H1 (cell line): ENCODE measurements around the gene GRK6.

Experiments used
- RXRA ChIP-seq: IDR thresholded peaks from 2 replicates; pipeline ENCODE4 v1.6.1; 2011; ENCODE audit warnings: low read depth, mild to moderate bottlenecking, low read length, moderate library complexity; ENCODE audit not compliant: insufficient read depth
- SP2 ChIP-seq: IDR thresholded peaks from 2 replicates; pipeline ENCODE4 v1.6.1; 2012; ENCODE audit warnings: mild to moderate bottlenecking, low read length, inconsistent platforms
- SRF ChIP-seq: IDR thresholded peaks from 2 replicates; pipeline ENCODE4 v1.6.1; 2011; ENCODE audit warnings: mild to moderate bottlenecking, low read depth, low read length, moderate library complexity

GRCh38 chr5:177393990-177394389, 32.5 kb upstream of the GRK6 start:
- TF ChIP-seq SRF (no peak), RXRA (no peak), SP2 (no peak)
